Panc1 (cell line): ENCODE measurements around the gene MACROD2.

ENCODE experiments used
- CTCF ChIP-seq: fragments of 450-650 bp; IDR thresholded peaks from 2 replicates; pipeline ENCODE4 v1.5.1; 2017; ENCODE audit warnings: mild to moderate bottlenecking
- REST ChIP-seq, 2 experiments: IDR thresholded peaks; 2 replicates each; pipeline ENCODE4 v1.6.1; 2011 to 2012; ENCODE audit warnings: low read depth in 2 of 2, control low read depth in 1 of 2, low read length in 1 of 2, mild to moderate bottlenecking in 1 of 2, moderate library complexity in 1 of 2; ENCODE audit not compliant: insufficient read depth in 1 of 2
- SIN3A ChIP-seq: IDR thresholded peaks from 2 replicates; pipeline ENCODE4 v1.6.1; 2012; ENCODE audit warnings: low read depth, mild to moderate bottlenecking, low read length, moderate library complexity, borderline replicate concordance; ENCODE audit not compliant: insufficient read depth

GRCh38 chr20:15705975-15706374 is 1710.7 kb downstream of the MACROD2 start:
- TF ChIP-seq CTCF (no peak), REST (IDR thresholded peaks at IDR 0.05; ENCODE audit: insufficient read depth in 1 of 2, low read depth in 2 of 2, low read length in 1 of 2) (no peak), SIN3A (no peak)
